ENCODE measurements around the gene CYP27B1.

The CYP27B1 gene

GRCh38 chr12:57765698-57766463, 997 bp downstream of the CYP27B1 start:
- no peak for DNase-seq (ENCODE audit: low read depth)

- DNase-seq (ENCODE audit: low read depth): no peak
Measured at GRCh38 chr12:57765003-57765697, 1.7 kb downstream of the CYP27B1 start.

GRCh38 chr12:57764662-57765002, 2.2 kb downstream of the CYP27B1 start:
- DNase-seq (ENCODE audit: low read depth): no peak

GRCh38 chr12:57763881-57764661, 2.8 kb downstream of the CYP27B1 start:
- DNase-seq (ENCODE audit: low read depth): no peak

- DNase-seq (ENCODE audit: low read depth): no peak
Measured at GRCh38 chr12:57762463-57762862, 4.4 kb downstream of the CYP27B1 start.

GRCh38 chr12:57761391-57761998, 5.4 kb downstream of the CYP27B1 start:
- no peak for DNase-seq (ENCODE audit: low read depth)

- no peak for DNase-seq (ENCODE audit: low read depth)
Measured at GRCh38 chr12:57760347-57760982, 6.4 kb downstream of the CYP27B1 start.

- no peak for DNase-seq (ENCODE audit: low read depth)
Measured at GRCh38 chr12:57759360-57759980, 7.4 kb downstream of the CYP27B1 start.

- no peak for DNase-seq (ENCODE audit: low read depth)
Measured at GRCh38 chr12:57758552-57759359, 8.1 kb downstream of the CYP27B1 start.

- DNase-seq (ENCODE audit: low read depth): no peak
Measured at GRCh38 chr12:57757771-57758170, 9.1 kb downstream of the CYP27B1 start.

GRCh38 chr12:57756406-57757341, 10.2 kb downstream of the CYP27B1 start:
- peak; percentile 57 for DNase-seq (ENCODE audit: low read depth)

- no peak for DNase-seq (ENCODE audit: low read depth)
Measured at GRCh38 chr12:57755454-57756372, 11.2 kb downstream of the CYP27B1 start.

GRCh38 chr12:57755194-57755453, 11.8 kb downstream of the CYP27B1 start:
- DNase-seq (ENCODE audit: low read depth): no peak

GRCh38 chr12:57754411-57755193, 12.3 kb downstream of the CYP27B1 start, which contains the start of gene MARCHF9:
TSS of gene MARCHF9 (plus strand) at chr12:57755103. CDS start at chr12:57755529, 426 bp downstream.
- peak; percentile 68 for DNase-seq (ENCODE audit: low read depth)

GRCh38 chr12:57753756-57754337, 13.0 kb downstream of the CYP27B1 start:
- no peak for DNase-seq (ENCODE audit: low read depth)

- DNase-seq (ENCODE audit: low read depth): no peak
Measured at GRCh38 chr12:57752668-57753000, 14.2 kb downstream of the CYP27B1 start.
